GM12891 (cell line): ENCODE results near the gene ORMDL2.

Experiments used
- PAX5 ChIP-seq: IDR thresholded peaks from 2 replicates; pipeline ENCODE4 v1.6.1; 2011; ENCODE audit warnings: low read length, moderate library complexity, mild to moderate bottlenecking; ENCODE audit not compliant: insufficient read depth, severe bottlenecking
- POLR2A ChIP-seq: IDR thresholded peaks from 2 replicates; pipeline ENCODE4 v1.6.1; 2011; ENCODE audit warnings: low read depth, low read length, control low read depth
- POLR2AphosphoS5 ChIP-seq: IDR thresholded peaks from 2 replicates; pipeline ENCODE4 v1.6.1; 2011; ENCODE audit warnings: low read depth, low read length, control low read depth
- POU2F2 ChIP-seq: IDR thresholded peaks from 2 replicates; pipeline ENCODE4 v1.6.1; 2011; ENCODE audit warnings: low read depth, mild to moderate bottlenecking, control low read depth, low read length, moderate library complexity
- SPI1 ChIP-seq: IDR thresholded peaks from 2 replicates; pipeline ENCODE4 v1.6.1; 2011; ENCODE audit warnings: low read depth, low read length, control low read depth
- TAF1 ChIP-seq: IDR thresholded peaks from 2 replicates; pipeline ENCODE4 v1.6.1; 2011; ENCODE audit warnings: low read depth, low read length, control low read depth

DNA sequence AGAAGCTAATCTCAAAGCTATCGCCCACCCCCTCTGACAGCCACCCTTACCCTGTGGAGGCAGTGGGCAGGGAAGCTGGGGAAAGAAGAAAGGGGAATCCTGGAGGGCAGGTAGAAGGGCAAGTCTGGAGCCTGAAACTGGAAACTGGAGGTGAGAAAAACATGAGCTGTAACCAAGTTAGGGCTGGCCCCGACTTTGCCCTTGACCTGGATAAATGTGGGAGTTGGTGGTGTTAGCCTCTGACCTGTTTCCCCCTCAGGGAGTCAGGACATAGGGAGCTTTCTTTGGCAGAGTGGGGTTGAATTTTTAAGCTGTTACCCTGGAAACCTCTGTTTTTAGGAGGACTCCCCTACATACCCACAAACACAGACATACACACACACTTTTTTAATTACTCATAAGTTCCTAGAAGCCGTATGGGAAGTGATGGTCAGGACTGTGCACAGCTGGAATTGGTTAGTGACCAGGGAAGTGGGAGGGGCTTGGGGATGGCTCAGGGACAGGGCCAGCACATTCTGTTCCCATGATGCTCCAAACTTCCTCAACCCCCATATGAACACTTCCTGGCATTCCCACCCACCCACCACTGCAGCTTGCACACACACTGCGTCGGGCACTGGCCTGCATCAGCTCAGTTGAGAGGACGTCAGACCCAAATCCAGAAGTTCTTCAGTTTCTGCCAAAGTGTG is 29.9 kb downstream of the ORMDL2 start:
- TF ChIP-seq POU2F2 (no peak), POLR2A (no peak), TAF1 (no peak), SPI1 (no peak), POLR2AphosphoS5 (no peak), PAX5 (no peak)
